Measurements from ENCODE around the gene TMEM116.

TMEM116 gene

DNA sequence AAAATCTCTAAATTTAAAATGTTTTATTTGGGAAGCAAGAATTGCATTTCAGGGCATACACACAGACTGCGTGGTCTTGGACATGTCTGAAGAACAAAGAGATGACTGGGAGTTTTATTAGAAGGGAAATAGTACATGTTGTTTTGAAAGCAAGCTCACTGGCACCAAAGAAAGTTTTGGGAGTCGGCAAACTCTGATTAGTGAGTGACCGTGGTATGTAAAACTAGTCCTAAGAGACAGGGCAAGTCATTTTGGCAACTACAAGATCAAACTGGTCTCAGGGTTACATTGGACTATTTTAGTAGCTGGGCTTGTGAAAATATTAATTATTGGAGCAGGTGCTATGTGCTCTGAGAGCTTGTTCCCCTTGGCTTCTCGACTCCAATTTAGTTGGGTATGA, 14.9 kb downstream of the TMEM116 start:
- H3K4me3 ChIP-seq (ENCODE audit: low read depth, low read length): no peak overlapping the region

DNA sequence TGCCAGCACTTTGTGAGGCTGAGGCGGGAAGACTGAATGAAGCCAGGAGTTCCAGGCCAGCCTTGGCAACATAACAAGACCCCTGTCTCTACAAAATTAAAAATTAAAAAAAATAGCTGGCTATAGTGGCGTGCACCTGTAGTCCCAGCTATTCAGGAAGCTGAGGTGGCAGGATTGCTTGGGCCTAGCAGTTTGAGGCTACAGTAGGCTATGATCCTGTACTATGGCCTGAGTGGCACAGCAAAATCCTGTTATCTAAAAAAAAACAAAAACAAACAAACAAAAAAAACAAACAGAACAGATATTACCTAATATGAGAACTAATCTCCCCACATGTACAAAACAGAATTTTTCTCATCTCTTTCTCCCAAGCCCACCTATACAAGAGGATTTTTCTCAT, 15.7 kb downstream of the TMEM116 start:
- TF ChIP-seq, protein P1, sequence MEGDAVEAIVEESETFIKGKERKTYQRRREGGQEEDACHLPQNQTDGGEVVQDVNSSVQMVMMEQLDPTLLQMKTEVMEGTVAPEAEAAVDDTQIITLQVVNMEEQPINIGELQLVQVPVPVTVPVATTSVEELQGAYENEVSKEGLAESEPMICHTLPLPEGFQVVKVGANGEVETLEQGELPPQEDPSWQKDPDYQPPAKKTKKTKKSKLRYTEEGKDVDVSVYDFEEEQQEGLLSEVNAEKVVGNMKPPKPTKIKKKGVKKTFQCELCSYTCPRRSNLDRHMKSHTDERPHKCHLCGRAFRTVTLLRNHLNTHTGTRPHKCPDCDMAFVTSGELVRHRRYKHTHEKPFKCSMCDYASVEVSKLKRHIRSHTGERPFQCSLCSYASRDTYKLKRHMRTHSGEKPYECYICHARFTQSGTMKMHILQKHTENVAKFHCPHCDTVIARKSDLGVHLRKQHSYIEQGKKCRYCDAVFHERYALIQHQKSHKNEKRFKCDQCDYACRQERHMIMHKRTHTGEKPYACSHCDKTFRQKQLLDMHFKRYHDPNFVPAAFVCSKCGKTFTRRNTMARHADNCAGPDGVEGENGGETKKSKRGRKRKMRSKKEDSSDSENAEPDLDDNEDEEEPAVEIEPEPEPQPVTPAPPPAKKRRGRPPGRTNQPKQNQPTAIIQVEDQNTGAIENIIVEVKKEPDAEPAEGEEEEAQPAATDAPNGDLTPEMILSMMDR (IDR thresholded peaks at IDR 0.05; ENCODE audit: borderline replicate concordance, insufficient read depth, low read depth, low read length): no peak
- H3K4me3 ChIP-seq (ENCODE audit: low read depth, low read length): no peak overlapping the region

More for the DNA sequence above, 14.9 kb downstream of the TMEM116 start:
- TF ChIP-seq, protein P1 (IDR thresholded peaks at IDR 0.05; ENCODE audit: borderline replicate concordance, insufficient read depth, low read depth, low read length): no peak

DNA sequence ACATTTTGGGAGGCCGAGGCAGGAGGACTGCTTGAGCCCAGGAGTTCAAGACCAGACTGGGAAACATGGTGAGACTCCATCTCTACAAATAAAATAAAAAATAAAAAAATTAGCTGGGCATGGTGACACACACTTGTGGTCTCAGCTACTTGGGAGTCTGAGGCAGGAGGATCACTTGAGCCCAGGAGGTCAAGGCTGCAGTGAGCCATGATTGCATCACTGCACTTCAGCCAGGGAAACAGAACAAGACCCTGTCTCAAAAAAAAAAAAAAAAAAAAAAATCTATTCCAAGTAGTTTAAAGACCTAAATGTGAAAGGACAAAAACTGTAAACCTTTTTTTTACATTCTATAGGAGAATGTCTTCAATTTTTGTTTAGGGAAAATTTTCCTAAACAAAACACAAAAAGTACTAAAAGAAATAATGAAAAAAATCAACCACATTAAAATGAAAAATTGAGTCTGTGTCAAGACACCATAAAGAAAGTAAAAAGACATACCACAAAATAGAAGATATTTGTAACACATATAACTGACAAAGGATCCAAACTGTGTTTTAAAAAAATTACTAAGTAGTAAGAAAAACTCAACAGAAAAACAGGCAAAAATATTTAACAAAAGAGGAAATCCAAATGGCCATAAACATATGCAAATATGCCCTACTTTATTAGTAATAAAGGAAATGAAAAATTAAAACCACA, 17.0 kb downstream of the TMEM116 start:
- TF ChIP-seq, protein P1 (IDR thresholded peaks at IDR 0.05; ENCODE audit: borderline replicate concordance, insufficient read depth, low read depth, low read length): no peak
- H3K4me3 ChIP-seq (ENCODE audit: low read depth, low read length): no peak overlapping the region

DNA sequence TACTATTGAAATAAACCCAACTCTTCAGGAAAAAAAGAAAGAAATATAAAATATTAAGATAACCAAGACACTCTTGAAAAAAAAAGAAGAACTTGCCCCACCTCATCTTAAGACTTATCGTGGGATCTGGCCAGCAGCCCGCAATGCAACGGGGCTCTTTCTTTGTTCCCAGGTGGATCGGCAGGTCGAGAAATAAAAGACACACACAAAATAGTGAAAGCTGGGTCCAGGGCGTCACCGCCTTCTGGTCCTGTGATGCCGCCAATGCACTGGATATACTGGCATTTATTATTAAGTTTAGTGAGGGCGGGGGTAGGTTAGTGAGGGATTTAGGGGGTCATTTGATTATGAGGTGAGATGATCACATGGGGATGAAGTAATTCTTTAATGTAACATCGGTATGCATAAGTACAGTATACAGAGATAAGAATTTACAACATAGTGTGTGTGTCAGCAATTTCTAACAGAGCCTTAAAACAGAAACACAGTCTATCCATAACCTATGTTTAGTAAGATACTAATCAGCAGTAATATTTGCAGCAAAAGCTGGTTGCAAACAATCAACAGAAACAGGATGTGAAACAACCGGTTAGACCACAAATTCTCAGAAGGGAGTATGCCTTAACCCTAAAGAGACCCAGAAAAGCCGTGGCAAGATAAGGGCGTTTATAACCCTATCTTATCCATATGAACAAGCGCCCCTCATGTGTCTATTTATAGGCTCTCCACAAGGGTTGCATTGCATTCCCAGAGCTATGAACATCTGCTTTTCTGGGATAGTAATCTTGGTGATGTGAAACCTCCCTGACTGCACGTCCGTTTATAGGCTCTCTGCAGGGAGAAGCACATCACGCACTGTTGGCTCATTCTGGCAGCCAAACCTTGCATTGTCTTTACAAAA, 18.5 kb downstream of the TMEM116 start:
- peak overlapping the region; percentile 29 for H3K4me3 ChIP-seq (ENCODE audit: low read depth, low read length)

DNA sequence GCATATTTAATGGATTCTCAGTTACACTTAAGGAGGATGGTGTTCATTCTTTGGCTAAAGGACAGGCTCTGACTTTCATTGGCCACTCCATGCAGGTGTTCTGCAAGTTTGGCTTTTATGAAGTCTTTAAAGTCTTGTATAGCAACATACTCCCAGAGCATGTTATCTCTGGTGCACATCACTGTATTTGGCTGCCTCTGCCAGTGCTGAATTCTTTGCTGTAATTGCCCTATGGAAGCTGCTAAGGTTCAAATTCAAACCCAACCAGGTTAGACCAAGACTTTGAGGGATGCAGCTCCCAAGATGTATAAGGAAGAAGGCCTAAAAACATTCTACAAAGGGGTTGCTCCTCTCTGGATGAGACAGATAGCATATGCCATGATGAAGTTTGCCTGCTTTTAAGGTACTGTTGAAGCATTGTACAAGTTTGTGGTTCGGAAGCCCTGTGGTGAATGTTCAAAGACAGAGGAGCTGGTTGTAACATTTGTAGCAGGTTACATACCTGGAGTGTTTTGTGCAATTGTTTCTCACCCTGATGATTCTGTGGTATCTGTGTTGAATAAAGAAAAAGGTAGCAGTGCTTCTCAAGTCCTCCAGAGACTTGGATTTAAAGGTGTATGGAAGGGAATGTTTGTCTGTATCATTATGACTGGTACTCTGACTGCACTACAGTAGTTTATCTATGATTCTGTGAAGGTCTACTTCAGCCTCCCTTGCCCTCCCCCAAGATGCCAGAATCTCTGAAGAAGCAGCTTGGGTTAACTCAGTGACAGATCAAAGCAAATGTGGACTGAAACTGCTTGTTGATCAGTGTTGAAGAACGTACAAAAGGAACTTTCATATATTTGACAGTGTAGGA, 19.4 kb downstream of the TMEM116 start:
- TF ChIP-seq, protein P1 (IDR thresholded peaks at IDR 0.05; ENCODE audit: borderline replicate concordance, insufficient read depth, low read depth, low read length): no peak
- H3K4me3 ChIP-seq (ENCODE audit: low read depth, low read length): no peak overlapping the region

DNA sequence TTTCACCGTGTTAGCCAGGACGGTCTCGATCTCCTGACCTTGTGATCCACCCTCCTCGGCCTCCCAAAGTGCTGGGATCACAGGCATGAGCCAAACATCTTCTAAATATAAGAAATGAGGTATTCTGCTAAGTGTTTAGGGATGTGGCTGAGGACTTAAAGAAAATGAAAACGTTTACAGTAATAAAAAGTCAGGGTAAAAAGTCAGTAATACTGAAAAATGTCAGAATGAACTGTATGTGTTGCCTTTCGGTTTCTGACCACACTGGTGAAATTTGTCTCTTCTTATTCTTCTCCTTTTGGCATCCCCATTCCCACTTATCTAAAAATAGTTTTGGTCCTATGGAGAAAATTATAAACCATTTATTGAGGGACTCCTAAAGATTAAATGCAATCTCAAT, 20.5 kb downstream of the TMEM116 start:
- H3K4me3 ChIP-seq (ENCODE audit: low read depth, low read length): no peak overlapping the region
- TF ChIP-seq, protein P1 (IDR thresholded peaks at IDR 0.05; ENCODE audit: borderline replicate concordance, insufficient read depth, low read depth, low read length): no peak

DNA sequence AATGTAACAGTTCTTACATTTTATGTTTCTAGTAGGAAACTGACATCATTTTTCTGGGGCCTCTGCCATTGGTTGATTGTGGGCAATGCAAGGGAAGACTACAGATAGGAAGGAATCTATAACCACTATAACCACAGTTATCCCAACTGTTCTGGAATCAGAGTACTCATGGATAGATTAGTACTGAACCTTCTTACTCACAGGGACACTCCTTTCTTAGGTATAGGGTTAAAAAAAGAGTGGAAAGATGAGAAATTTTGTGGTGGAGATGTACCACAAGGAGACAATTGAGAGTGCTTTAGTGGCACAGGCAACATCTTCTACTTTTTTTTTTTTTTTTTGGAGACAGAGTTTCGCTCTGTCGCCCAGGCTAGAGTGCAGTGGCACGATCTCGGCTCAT, 21.0 kb downstream of the TMEM116 start:
- TF ChIP-seq, protein P1 (IDR thresholded peaks at IDR 0.05; ENCODE audit: borderline replicate concordance, insufficient read depth, low read depth, low read length): no peak
- H3K4me3 ChIP-seq (ENCODE audit: low read depth, low read length): no peak overlapping the region
